Neural cell (in vitro differentiated cells): Measurements from ENCODE around the gene TEX13D. TPM values are rescaled to one million over a fixed set of nuclear protein-coding genes. Genes with fewer than 3 reads are reported as not detected.

Experiments
- H2AFZ ChIP-seq: fragments of 200-600, 300-800 bp; sonication (generic), shearing (Covaris generic); 2 replicates; pipeline ENCODE4 v1.6.0; 2014; ENCODE audit warnings: low read depth, mild to moderate bottlenecking, antibody characterized with exemption, low read length, moderate library complexity
- H3F3A ChIP-seq: fragments of 200-600 bp; shearing (Covaris generic); 2 replicates; pipeline ENCODE4 v1.6.1; 2016; ENCODE audit warnings: mild to moderate bottlenecking, moderate library complexity, mixed read lengths, antibody characterized with exemption, low read length; ENCODE audit not compliant: insufficient read depth, poor library complexity, severe bottlenecking
- H3K27ac ChIP-seq: fragments of 200-600, 300-800 bp; sonication (generic), shearing (Covaris generic); 2 replicates; pipeline ENCODE4 v1.5.1; 2014; ENCODE audit warnings: mild to moderate bottlenecking, low read length, moderate library complexity
- H3K27me3 ChIP-seq: fragments of 300-800, 200-600 bp; sonication (generic), shearing (Covaris generic); 2 replicates; pipeline ENCODE4 v1.6.0; 2014; ENCODE audit warnings: mild to moderate bottlenecking, low read depth, low read length, moderate library complexity; ENCODE audit not compliant: insufficient read depth
- H3K36me3 ChIP-seq: fragments of 300-800, 200-600 bp; sonication (generic), shearing (Covaris generic); 2 replicates; pipeline ENCODE4 v1.5.1; 2014; ENCODE audit warnings: mild to moderate bottlenecking, antibody characterized with exemption, low read length, moderate library complexity; ENCODE audit not compliant: insufficient read depth
- H3K4me2 ChIP-seq: fragments of 300-800, 200-600 bp; sonication (generic), shearing (Covaris generic); 2 replicates; pipeline ENCODE4 v1.6.0; 2014; ENCODE audit warnings: mild to moderate bottlenecking, low read length
- H3K4me3 ChIP-seq: fragments of 300-800, 200-600 bp; sonication (generic), shearing (Covaris generic); 2 replicates; pipeline ENCODE4 v1.5.1; 2014; ENCODE audit warnings: mild to moderate bottlenecking, low read length, moderate library complexity
- H3K79me2 ChIP-seq: fragments of 200-600 bp; shearing (Covaris generic); replicated peaks from 2 replicates; pipeline ENCODE4 v1.6.0; 2014; ENCODE audit warnings: mild to moderate bottlenecking, low read length, moderate library complexity; ENCODE audit not compliant: insufficient read depth
- H3K9ac ChIP-seq: fragments of 300-800, 200-600 bp; sonication (generic), shearing (Covaris generic); 2 replicates; pipeline ENCODE4 v1.6.1; 2016; ENCODE audit warnings: mild to moderate bottlenecking, low read length, mixed read lengths
- H3K9me2 ChIP-seq: fragments of 200-600 bp; shearing (Covaris generic); 2 replicates; pipeline ENCODE4 v1.6.1; 2016; ENCODE audit warnings: mild to moderate bottlenecking, low read length, mixed read lengths; ENCODE audit not compliant: insufficient read depth
- H3K9me3 ChIP-seq: fragments of 200-600, 300-800 bp; sonication (generic), shearing (Covaris generic); 2 replicates; pipeline ENCODE4 v1.6.1; 2016; ENCODE audit warnings: mild to moderate bottlenecking, mixed run types, low read length, moderate library complexity, mixed read lengths
- H4K20me1 ChIP-seq: fragments of 200-600 bp; shearing (Covaris generic); 2 replicates; pipeline ENCODE4 v1.6.1; 2016; ENCODE audit warnings: mild to moderate bottlenecking, mixed run types; ENCODE audit not compliant: insufficient read depth
- CTCF ChIP-seq: fragments of 450-650 bp; IDR thresholded peaks from 2 replicates; pipeline ENCODE4 v1.5.1; 2014; ENCODE audit warnings: antibody characterized with exemption, mild to moderate bottlenecking, moderate library complexity; ENCODE audit not compliant: poor library complexity, severe bottlenecking
- EP300 ChIP-seq: fragments of 450-650 bp; conservative IDR thresholded peaks from 2 replicates; pipeline ENCODE4 v1.6.1; 2014; ENCODE audit warnings: antibody characterized with exemption, mild to moderate bottlenecking, moderate library complexity; ENCODE audit not compliant: poor library complexity, severe bottlenecking
- EZH2 ChIP-seq: fragments of 200-600, 300-800 bp; shearing (Covaris generic), sonication (generic); IDR thresholded peaks from 2 replicates; pipeline ENCODE4 v1.6.1; 2014; ENCODE audit warnings: antibody characterized with exemption, low read length, borderline replicate concordance, mild to moderate bottlenecking; ENCODE audit not compliant: insufficient read depth, poor library complexity, severe bottlenecking
- MXI1 ChIP-seq: fragments of 450-650 bp; conservative IDR thresholded peaks from 2 replicates; pipeline ENCODE4 v1.6.1; 2014; ENCODE audit warnings: antibody characterized with exemption, mild to moderate bottlenecking; ENCODE audit not compliant: poor library complexity, severe bottlenecking
- POLR2AphosphoS5 ChIP-seq: IDR thresholded peaks from 2 replicates; pipeline ENCODE4 v1.6.1; 2012
- RAD21 ChIP-seq: fragments of 450-650 bp; conservative IDR thresholded peaks from 2 replicates; pipeline ENCODE4 v1.6.1; 2014; ENCODE audit warnings: antibody characterized with exemption, mild to moderate bottlenecking, moderate library complexity
- REST ChIP-seq: IDR thresholded peaks from 2 replicates; pipeline ENCODE4 v1.6.1; 2012; ENCODE audit warnings: borderline replicate concordance
- SMC3 ChIP-seq: fragments of 450-650 bp; conservative IDR thresholded peaks from 2 replicates; pipeline ENCODE4 v1.6.1; 2014; ENCODE audit warnings: antibody characterized with exemption, mild to moderate bottlenecking, moderate library complexity; ENCODE audit not compliant: poor library complexity
- TAF1 ChIP-seq: IDR thresholded peaks from 2 replicates; pipeline ENCODE4 v1.6.1; 2012; ENCODE audit warnings: low read depth
- polyA plus RNA-seq: library from polyadenylated mRNA; depleted of rRNA; stranded (reverse); fragments of >200 nt; gene quantifications from 2 replicates; pipeline ENCODE4 v1.2.3, GENCODE V29; 2014

TEX13D gene
- polyA plus RNA-seq, 1 donor from 2014 or later, result not detected

GRCh38 chrX:124343016-124343415 is 10.6 kb downstream of the TEX13D start:
- H3K79me2 ChIP-seq, result no peaks in the 10 kb centered on the region
- H3K9me3 ChIP-seq, result no peaks in the 10 kb centered on the region
- H2AFZ ChIP-seq, result no peak overlapping the region
- no peak overlapping the region for H3K27ac ChIP-seq
- TF ChIP-seq REST (no peak), MXI1 (no peak), SMC3 (no peak), CTCF (no peak), TAF1 (no peak), EZH2 (no peak), EP300 (no peak), POLR2AphosphoS5 (no peak), RAD21 (no peak)
- no peaks in the 10 kb centered on the region for H3K9me2 ChIP-seq
- no peak overlapping the region for H3K4me3 ChIP-seq
- H3K9ac ChIP-seq, result no peak overlapping the region
- no peak overlapping the region for H3K4me2 ChIP-seq
- no peaks in the 10 kb centered on the region for H3F3A ChIP-seq
- H3K27me3 ChIP-seq, result no peaks in the 10 kb centered on the region
- no peaks in the 10 kb centered on the region for H4K20me1 ChIP-seq
- no peaks in the 10 kb centered on the region for H3K36me3 ChIP-seq

GRCh38 chrX:124344246-124344645 is 11.8 kb downstream of the TEX13D start:
- no peaks in the 10 kb centered on the region for H3K79me2 ChIP-seq
- no peaks in the 10 kb centered on the region for H3K36me3 ChIP-seq
- no peaks in the 10 kb centered on the region for H3K27me3 ChIP-seq
- no peaks in the 10 kb centered on the region for H3K9me3 ChIP-seq
- no peak overlapping the region for H3K27ac ChIP-seq
- H3K9ac ChIP-seq, result no peak overlapping the region
- no peaks in the 10 kb centered on the region for H3K9me2 ChIP-seq
- no peak overlapping the region for H2AFZ ChIP-seq
- H3F3A ChIP-seq, result no peaks in the 10 kb centered on the region
- TF ChIP-seq REST, result no peak
- TF ChIP-seq POLR2AphosphoS5, result no peak
- TF ChIP-seq TAF1, result no peak
- no peak for TF ChIP-seq CTCF
- no peak for TF ChIP-seq MXI1
- TF ChIP-seq EZH2, result no peak
- no peak for TF ChIP-seq SMC3
- TF ChIP-seq RAD21, result no peak
- TF ChIP-seq EP300, result no peak
- H3K4me2 ChIP-seq, result no peak overlapping the region
- no peak overlapping the region for H3K4me3 ChIP-seq
- no peaks in the 10 kb centered on the region for H4K20me1 ChIP-seq
